Erythroblast (primary cell): Measurements from ENCODE around the gene TNIK.
A peak's percentile ranks its signal among the peaks of the same experiment; 100 is the strongest.

Source experiments
- DNase-seq, 2 experiments: peaks; one replicate each; lab custom pipeline; 2025; lab: John Stamatoyannopoulos, UW
- GATA1 ChIP-seq: IDR thresholded peaks from 2 replicates; pipeline ENCODE4 v1.6.1; 2011; ENCODE audit warnings: low read depth, mild to moderate bottlenecking, control low read depth, low read length, moderate library complexity
- POLR2A ChIP-seq: IDR thresholded peaks from 2 replicates; pipeline ENCODE4 v1.6.1; 2011; ENCODE audit warnings: mild to moderate bottlenecking, low read length

TNIK gene

GRCh38 chr3:171186817-171187500, 273.2 kb downstream of the TNIK start:
- DNase-seq = peak in 1 of 2 experiments; percentile 31
- no peak for TF ChIP-seq POLR2A
- no peak for TF ChIP-seq GATA1

- no peak for DNase-seq
- TF ChIP-seq GATA1 (no peak), POLR2A (no peak)
Observed at GRCh38 chr3:171186383-171186782, 273.8 kb downstream of the TNIK start.

- TF ChIP-seq POLR2A = no peak
- no peak for TF ChIP-seq GATA1
- no peak for DNase-seq
Observed at GRCh38 chr3:171185959-171186358, 274.2 kb downstream of the TNIK start.

- TF ChIP-seq POLR2A (no peak), GATA1 (no peak)
- DNase-seq = no peak
Observed at GRCh38 chr3:171184372-171184771, 275.8 kb downstream of the TNIK start.

- peak; percentile 76 to 89 for DNase-seq
- TF ChIP-seq GATA1 = peak; percentile 17
- no peak for TF ChIP-seq POLR2A
Observed at GRCh38 chr3:171183042-171183441, 277.2 kb downstream of the TNIK start.

- DNase-seq = no peak
- TF ChIP-seq GATA1 = no peak
- TF ChIP-seq POLR2A = no peak
Observed at GRCh38 chr3:171181907-171182690, 278.1 kb downstream of the TNIK start.

- no peak for DNase-seq
- no peak for TF ChIP-seq GATA1
- TF ChIP-seq POLR2A = no peak
Observed at GRCh38 chr3:171178714-171179113, 281.5 kb downstream of the TNIK start.

GRCh38 chr3:171177553-171177952, 282.7 kb downstream of the TNIK start:
- no peak for TF ChIP-seq GATA1
- TF ChIP-seq POLR2A = no peak
- no peak for DNase-seq

- no peak for DNase-seq
- TF ChIP-seq GATA1 = no peak
- TF ChIP-seq POLR2A = no peak
Observed at GRCh38 chr3:171177056-171177455, 283.1 kb downstream of the TNIK start.

GRCh38 chr3:171176244-171176933, 283.8 kb downstream of the TNIK start:
- TF ChIP-seq POLR2A (no peak), GATA1 (no peak)

GRCh38 chr3:171175741-171176234, 284.4 kb downstream of the TNIK start:
- TF ChIP-seq POLR2A = no peak
- TF ChIP-seq GATA1 = no peak
- no peak for DNase-seq

More at GRCh38 chr3:171176244-171176933, 283.8 kb downstream of the TNIK start:
- no peak for DNase-seq

GRCh38 chr3:171173736-171174135, 286.5 kb downstream of the TNIK start:
- DNase-seq = peak; percentile 11 to 30
- TF ChIP-seq POLR2A = no peak
- TF ChIP-seq GATA1 = no peak

GRCh38 chr3:171172070-171172469, 288.1 kb downstream of the TNIK start:
- peak; percentile 25 to 56 for DNase-seq
- TF ChIP-seq GATA1 (no peak), POLR2A (no peak)
